ENCODE measurements around the gene RPS23.

Gene RPS23

DNA sequence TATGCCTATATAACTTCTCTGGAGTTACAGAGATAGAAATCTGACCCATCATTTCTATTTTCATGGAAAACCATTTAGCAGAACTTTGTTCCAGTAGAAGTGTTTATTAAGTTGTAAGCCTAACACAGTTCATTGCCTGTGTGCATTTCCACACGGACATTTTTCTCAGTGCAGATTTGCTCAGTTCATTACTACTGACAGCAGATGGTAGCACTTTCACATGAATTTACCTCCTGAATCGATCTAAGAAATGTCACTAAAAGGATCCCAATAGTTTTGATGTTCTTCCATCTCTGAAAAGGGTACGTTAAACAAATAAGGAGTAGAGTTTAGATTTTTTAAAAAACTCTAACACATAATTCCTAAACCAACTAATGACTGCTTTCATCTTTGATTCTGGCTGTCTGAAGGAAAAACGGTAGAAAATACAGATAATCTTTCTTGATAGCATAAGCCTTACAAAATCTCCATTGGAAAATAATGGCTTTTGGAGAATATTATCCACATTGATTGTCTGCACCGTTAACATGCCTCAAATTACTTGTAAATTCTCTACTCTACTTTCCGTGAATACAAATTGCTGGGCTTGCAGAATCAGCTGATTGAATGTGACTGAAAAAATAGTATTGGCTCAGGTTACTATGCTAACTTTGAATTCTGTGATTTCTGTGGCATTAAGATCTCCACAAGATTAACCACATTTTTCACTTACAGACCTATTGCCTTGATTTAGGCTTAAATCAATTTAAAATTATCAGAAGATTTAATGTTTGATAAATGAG is 33.1 kb downstream of the RPS23 start:
- DNase-seq (ENCODE audit: low read depth): no peak

GRCh38 chr5:82244151-82244550 is 34.0 kb downstream of the RPS23 start:
- DNase-seq (ENCODE audit: low read depth): no peak

DNA sequence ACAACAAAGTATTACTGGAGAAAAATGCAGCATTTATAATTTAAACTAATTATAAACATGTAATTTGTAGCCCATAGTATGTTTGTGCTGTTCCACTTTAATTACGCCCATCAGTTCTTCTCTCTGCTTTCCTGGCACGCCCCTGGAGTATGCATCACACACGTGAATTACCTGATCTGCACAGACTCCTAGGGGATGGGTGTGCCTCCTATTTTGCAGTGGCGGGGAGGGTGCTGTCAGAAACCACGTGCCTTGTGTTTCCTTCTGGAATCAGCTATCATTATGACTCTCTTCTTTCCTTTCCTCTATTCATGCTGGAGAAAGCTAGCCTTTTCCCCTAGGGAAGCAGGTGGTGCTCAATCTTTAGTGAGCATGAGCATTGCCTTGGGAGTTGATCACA is 43.3 kb downstream of the RPS23 start:
- DNase-seq (ENCODE audit: low read depth): no peak

DNA sequence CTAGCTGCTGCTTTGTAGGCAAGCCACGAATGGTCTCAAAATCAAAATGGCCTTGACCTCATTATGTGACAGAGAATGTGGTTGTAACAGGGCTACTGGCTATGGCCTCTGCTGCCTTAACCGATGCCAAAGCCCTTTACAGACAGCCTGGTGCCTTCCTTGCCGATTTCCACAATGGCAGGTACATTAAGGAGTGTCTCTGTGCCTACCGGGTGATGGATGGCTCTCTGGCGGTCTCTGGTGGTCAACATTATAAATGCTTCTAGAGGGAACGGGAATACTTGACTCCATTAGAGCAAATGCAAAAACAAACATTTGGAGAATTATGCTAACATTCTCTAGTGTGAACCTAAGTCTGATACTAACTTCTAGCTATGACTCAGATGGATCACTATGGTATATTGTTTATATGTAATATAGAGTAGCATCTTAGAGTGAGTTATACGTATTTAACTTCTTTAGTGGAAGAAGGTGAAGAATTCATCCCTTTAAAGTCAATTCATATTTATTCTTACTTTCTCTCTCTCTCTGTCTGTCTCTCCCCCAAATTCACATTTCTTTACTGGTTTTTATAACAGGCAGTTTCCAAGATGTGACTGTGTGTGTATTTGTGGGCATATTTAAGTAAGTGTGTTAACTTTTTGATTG is 52.5 kb downstream of the RPS23 start:
- peak; percentile 68 for DNase-seq (ENCODE audit: low read depth)
